ENCODE measurements around the gene NOL12.
"Not testable (repeated sequence)": the region's sequence is repeated elsewhere in the genome, so short reads cannot be mapped to it uniquely, and the experiment has no call there.

NOL12 gene

DNA sequence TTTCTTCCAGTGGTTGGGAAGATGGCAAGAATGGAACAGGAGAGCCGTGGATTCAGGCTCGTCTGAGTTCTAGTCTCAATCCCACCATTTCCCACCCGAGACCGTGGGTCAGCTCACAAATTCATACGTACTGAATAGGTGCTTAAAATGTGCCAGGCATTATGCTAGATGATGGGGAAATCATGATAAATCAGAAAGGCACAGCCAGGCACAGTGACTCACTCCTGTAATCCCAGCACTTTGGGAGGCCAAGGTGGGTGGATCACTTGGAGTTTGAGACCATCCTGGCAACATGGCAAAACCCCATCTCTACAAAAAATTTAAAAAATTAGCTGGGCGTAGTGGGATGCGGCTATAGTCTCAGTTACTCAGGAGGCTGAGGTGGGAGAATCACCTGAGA, 17.8 kb downstream of the NOL12 start:
- no peak for DNase-seq
- intact Hi-C loops (cut with DNase I) = no loop called here

DNA sequence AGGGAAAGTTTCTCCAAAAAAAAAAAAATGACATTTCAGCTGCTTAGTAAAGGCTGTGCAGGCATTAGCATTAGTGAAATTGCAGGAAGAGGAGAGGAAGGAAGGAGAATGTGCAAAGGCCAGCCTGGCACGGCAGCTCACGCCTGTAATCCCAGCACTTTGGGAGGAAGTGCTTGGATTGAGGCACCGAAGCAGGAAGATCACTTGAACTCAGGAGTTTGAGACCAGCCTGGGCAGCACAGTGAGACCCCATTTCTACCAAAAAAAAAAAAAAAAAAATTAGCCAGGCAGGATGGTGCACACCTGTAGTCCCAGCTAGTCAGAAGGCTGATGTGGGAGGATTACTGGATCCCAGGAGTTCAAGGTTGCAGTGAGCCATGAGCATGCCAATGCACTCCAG, 18.5 kb downstream of the NOL12 start:
- intact Hi-C loops (cut with DNase I) = no loop called here
- no peak for DNase-seq

DNA sequence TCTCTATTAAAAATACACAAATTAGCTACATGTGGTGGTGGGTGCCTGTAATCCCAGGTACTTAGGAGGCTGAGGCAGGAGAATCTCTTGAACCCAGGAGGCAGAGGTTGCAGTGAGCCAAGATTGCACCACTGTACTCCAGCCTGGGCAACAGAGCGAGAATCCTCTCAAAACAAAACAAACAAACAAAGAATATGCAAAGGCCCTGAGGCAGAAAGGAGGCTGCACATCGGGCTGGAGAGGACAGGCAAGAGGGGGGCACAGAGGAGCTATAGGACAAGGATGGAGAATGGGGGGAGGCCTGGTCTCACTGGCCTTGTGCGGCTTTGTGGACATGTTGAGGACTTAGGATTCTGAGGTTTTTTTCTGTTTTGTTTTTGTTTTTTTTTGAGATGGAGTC, 19.1 kb downstream of the NOL12 start:
- intact Hi-C loops (cut with DNase I) = no loop called here
- no peak for DNase-seq

DNA sequence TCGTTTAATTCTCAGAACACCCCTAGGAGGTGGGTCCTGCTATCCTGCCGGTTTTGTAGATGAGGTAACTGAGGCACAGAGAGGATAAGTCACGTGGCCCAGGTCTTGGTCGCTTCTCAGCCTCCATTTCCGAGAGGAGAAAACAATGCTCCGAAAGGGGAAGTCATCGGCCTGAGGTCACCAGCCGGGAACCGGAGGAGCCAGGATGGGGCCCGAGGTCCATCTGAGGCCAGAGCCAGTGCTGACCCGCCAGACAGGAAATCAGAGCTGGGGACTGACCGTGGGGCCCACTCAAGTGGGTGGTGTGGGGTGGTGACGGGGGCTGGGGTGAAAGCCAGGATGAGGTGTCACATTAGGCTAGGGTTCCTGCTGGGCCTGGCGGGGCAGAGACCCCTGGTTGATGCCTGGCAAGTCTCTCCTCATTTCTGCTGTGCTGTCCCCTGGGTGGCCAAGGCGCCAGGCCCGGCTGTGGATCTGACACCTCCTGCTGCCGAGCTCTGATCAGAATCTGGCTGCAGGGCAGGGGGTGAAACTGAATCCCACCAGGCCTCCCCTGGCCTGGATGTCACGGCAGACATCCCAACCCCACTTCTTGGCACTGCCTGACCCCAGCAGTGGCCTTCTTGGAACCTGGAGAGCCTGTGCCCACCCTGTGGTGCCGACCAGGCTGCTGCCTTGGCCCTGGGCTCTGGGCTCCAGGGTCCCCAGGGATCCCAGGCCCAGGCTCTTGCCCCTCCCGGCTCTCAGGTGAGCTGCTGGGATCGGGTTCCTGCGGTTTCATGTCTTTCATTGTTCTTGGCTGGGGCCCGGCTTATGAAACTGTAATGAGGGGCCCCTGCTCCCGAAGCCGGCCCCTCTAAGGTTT, 22.7 kb downstream of the NOL12 start:
- intact Hi-C loops (cut with DNase I) = no loop called here
- peak in 1 of 10 donors; percentile 19 for DNase-seq

DNA sequence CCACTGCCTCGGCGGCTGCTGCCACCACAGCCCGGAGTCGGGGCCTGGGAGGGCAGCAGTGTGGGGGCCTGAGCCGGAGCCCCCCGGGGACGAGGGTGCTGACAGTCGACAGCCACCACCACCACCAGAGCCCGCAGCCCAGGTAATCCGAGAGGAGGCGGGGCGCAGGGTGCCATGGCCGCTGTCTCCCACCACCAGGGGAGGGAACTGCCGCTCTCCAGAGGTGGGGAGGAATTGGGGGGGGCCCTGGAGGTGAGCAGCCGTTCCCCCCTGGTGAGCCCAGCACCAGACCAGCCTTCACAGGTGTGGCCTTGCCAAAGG, 23.3 kb downstream of the NOL12 start:
- intact Hi-C loops (cut with DNase I) = no loop called here
- no peak for DNase-seq

DNA sequence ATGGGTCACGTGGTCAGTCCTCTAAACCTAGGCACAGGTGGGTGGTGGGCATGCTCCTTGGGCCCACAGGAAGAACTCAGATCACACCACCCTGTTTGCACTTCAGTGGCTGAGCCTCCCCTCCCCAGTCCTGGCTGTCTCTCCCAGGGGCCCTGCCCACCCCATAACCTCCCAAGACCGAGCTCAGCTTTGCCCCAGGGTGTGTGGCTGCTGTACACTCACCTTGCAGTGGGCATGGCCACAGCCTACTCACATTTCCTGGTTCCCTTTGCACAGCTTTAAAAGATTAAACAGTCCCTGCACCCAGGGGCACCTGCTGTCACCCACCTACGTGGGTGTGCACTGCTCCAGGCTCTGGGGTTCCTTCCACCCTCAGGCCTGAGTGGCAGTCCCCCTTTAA, 24.5 kb downstream of the NOL12 start:
- intact Hi-C loops (cut with DNase I) = no loop called here

DNA sequence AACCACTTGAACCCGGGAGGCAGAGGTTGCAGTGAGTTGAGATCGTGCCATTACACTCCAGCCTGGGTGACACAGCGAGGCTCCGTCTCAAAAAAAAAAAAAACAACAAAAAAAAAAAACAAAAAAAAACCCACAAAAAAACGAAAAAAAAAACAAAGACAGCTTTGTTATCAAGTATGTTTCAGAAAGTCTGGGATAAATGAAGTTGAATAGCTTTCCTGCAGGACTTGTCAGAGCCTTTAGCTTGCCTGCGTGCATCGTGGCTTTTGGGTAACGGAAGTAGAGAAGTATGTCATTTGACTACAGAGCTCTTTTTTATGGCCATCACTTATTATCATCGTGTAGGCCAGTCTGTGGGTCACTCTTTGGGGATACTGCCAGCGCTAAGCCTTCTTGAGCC, 25.3 kb downstream of the NOL12 start:
- intact Hi-C loops (cut with DNase I) = no loop called here
- DNase-seq = no peak

More for the DNA sequence above, 24.5 kb downstream of the NOL12 start:
- DNase-seq = no peak

DNA sequence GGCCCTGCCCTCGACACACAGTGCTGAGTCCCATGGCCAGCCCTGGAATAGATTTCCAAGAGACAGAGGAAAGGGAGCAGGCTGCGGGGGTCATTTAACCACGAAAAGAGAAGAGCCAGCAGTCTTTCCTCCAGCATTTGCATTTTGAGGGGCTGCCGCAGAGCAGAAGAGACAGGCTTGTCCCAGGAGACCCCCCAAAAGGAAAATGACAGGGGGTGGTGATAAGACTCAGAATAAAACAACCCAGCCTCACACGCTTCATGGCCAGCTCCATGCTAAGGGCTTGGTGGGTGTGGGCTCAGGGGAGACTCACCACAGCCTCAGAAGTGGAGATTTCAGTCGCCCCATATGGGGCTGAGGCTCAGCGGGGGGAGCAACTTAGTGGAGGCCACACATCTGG, 27.6 kb downstream of the NOL12 start:
- intact Hi-C loops (cut with DNase I) = no loop called here
- no peak for DNase-seq

DNA sequence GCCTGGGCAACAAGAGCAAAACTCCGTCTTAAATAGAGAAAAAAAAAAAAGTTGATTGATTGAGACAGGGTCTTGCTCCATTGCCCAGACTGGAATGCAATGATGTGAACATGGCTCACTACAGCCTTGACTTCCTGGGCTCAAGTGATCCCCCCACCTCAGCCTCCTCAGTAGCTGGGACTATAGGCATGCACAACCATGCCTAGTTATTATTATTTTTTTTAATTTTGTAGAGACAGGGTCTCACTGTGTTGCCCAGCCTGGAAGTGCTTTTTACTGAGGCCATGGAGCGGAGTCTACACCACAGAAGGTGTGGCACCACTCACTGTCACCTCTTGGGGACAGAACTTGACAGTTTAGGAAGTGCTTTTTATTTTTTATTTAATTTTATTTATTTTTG, 28.5 kb downstream of the NOL12 start:
- intact Hi-C loops (cut with DNase I) = no loop called here
- no peak for DNase-seq

DNA sequence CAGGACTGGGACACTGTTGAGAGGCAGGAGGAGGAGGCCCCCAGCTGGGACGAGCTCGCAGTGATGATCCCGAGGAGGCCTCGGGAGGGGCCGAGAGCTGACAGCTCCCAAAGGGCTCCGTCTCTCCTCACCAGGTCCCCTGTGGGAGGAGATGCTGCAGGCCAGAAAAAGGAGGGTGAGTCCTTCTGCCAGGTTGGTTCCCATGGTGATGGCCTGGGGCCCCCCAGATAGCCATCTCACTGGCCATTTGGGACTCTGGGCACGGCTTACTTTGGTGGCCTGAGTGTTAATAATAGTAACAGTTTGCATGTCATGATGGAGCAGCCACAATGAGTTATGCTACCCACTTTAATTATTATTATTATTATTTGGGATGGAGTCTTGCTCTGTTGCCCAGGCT, 29.6 kb downstream of the NOL12 start:
- intact Hi-C loops (cut with DNase I) = no loop called here
- no peak for DNase-seq

DNA sequence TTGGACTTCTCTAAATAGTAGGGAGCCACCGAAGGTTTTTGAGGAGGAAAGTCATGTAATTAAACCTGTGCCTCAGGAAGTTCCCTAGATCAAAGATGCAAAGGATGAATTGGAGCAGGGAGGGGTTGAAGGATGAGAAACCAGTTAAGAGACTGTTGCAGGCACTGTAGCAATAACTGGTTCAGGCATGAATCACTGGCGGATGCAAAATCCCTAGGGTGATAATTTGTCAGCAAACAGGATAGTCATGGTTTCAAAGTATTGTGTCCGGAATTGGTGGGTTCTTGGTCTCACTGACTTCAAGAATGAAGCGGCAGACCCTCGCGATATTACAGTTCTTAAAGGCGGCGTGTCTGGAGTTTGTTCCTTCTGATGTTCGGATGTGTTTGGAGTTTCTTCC, 30.6 kb downstream of the NOL12 start:
- intact Hi-C loops (cut with DNase I) = no loop called here

DNA sequence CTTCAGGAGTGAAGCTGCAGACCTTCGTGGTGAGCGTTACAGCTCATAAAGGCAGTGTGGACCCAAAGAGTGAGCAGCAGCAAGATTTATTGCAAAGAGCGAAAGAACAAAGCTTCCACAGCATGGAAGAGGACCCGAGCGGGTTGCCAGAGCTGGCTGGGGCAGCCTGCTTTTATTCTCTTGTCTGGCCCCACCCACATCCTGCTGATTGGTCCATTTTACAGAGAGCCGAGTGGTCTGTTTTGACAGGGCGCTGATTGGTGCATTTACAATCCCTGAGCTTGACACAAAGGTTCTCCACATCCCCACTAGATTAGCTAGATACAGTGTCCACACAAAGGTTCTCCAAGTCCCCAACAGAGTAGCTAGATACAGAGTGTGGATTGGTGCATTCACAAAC, 31.1 kb downstream of the NOL12 start:
- intact Hi-C loops (cut with DNase I); DNase-seq: not testable (repeated sequence)

More for the DNA sequence above, 30.6 kb downstream of the NOL12 start:
- no peak for DNase-seq

DNA sequence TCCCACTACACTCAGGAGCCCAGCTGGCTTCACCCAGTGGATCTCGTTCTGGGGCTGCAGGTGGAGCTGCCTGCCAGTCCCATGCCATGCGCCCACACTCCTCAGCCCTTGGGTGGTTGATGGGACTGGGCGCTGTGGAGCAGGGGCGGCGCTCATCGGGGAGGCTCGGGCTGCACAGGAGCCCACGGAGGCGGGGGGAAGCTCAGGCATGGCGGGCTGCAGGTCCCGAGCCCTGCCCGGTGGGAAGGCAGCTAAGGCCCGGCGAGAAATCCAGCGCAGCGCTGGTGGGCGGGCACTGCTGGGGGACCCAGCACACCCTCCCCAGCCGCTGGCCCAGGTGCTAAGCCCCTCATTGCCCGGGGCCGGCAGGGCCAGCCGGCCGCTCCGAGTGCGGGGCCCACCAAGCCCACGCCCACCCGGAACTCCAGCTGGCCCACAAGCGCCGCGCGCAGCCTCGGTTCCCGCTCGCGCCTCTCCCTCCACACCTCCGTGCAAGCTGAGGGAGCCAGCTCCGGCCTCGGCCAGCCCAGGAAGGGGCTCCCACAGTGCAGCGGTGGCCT, 31.7 kb downstream of the NOL12 start:
- intact Hi-C loops (cut with DNase I); DNase-seq: not testable (repeated sequence)

DNA sequence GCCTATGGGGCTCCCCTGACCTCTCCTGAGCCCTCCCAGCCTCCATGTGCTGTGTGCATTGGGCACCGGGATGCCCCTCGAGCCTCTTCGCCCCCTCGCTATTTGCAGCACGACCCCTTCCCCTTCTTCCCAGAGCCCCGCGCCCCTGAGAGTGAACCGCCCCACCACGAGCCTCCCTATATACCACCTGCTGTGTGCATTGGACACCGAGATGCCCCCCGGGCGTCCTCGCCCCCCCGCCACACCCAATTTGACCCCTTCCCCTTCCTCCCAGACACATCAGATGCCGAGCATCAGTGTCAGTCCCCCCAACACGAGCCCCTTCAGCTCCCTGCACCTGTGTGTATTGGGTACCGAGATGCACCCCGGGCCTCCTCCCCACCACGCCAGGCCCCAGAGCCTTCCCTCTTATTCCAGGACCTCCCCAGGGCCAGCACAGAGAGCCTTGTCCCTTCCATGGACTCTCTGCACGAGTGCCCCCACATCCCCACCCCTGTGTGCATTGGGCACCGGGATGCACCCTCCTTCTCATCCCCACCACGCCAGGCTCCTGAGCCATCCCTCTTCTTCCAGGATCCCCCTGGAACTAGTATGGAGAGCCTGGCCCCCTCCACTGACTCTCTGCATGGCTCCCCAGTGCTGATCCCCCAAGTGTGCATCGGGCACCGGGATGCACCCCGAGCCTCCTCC, 39.6 kb downstream of the NOL12 start:
- intact Hi-C loops (cut with DNase I) = no loop called here
- no peak for DNase-seq

DNA sequence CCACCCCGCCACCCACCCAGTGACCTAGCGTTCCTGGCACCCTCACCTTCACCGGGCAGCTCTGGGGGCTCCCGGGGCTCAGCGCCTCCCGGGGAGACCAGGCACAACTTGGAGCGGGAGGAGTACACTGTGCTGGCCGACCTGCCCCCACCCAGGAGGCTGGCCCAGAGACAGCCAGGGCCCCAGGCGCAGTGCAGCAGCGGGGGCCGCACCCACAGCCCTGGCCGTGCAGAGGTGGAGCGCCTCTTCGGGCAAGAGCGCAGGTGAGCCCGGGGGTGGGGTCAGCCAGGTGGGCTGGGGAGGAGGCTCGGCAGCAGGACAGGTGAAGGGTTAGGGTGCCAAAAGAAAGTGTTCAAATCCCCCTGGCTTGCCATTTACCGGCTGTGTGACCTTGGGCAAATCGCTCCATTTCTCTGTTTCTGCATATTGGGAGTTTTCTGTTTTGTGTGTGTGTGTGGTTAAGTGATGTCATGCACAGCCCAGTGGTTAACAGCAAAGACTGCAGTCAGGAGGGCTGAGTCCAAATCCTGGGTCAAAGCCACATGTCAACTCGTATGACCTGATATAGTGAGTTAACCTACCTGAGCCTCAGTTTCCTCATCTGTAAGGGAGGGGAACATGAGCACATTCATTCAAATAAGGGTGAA, 40.2 kb downstream of the NOL12 start:
- intact Hi-C loops (cut with DNase I) = no loop called here
- DNase-seq = no peak

DNA sequence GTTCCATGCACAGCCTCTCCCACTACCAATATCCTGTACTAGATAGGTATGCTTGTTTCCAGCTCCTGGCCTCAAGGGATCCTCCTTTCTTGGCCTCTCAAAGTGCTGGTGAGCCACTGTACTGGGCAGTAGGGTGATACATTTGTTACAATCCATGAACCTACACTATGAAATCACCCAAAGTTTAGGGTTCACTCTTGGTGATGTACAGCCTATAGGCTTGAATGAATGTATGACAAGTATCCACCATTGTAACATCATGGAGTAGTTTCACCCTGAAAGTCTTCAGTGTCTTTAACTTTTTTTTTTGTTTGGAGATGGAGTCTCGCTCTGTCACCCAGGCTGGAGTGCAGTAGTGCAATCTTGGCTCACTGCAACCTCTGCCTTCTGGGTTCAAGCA, 42.5 kb downstream of the NOL12 start:
- DNase-seq = no peak
- intact Hi-C loops (cut with DNase I) = no loop called here

DNA sequence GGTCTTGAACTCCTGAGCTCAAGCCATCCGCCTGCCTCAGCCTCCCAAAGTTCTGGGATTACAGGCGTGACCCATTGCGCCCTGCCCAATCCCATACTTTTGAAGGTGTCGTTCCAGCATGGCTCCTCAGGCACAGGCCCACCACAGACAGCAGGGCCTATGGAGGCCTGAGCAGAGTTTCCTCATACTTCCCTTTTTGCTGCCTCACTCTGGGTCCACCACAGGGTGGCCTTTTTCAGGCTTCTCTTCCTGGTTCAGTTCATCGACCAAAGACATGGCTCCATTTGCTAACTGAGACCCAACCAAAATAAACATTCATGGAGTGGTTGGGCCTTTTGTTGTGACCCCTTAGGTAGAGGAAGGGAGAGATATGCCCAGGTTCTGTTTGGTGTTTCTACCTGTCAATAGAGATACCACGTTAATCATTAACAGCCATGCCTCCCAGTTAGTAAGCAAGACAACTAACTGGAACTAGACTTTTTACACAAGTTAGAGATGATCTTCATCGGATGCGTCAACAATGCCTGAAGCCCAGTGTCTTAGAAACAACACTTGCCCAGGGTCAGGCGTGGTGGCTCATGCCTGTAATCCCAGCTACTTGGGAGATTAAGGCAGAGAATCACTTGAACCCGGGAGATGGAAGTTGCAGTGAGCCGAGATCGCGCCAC, 45.8 kb downstream of the NOL12 start:
- intact Hi-C loops (cut with DNase I) = loop anchor here (10.0 kb wide), 1 partner anchor 87 kb away; no protein-coding TSS in a partner anchor
- no peak for DNase-seq

DNA sequence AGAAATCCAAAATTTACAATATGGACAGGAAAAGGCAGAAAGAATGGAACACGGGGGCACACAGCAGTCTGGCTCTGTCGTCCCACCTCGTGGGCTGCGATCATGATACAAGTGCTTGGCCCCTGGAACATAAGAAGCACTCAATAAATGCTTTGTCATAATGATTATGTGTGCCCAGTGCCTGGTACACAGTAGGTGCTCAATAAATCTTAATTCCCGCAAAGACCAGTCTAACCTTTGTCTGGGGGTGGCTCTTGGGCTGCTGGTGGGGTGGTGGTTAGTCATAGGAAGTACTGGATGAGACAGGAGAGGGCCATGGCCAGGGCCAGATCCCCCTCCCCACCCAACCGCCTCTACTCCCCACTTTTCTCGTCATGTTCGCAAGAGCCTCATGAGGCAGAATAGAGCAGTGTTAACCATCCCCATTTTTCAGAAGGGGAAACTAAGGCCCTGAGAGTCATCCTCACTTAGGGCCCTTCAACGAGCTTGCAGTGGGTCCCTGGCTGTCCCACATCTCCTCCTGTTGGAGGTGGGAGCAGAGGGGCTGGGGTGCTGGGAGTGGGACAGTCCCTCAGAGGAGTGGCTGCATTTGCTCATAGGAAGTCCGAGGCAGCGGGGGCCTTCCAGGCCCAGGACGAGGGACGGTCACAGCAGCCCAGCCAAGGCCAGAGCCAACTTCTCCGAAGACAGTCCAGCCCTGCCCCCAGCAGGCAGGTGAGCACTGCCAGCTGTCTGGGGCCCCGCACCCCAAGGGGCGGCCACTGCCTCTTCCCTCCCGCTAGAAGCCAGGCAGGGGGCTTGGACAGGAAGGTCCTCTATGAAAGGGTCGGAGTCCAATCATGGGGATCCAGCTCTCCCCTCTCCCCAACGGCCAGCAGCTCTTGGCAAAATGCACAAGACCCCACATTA, 46.8 kb downstream of the NOL12 start:
- no peak for DNase-seq
- intact Hi-C loops (cut with DNase I) = loop anchor here (10.0 kb wide), 1 partner anchor 88 kb away; no protein-coding TSS in a partner anchor

DNA sequence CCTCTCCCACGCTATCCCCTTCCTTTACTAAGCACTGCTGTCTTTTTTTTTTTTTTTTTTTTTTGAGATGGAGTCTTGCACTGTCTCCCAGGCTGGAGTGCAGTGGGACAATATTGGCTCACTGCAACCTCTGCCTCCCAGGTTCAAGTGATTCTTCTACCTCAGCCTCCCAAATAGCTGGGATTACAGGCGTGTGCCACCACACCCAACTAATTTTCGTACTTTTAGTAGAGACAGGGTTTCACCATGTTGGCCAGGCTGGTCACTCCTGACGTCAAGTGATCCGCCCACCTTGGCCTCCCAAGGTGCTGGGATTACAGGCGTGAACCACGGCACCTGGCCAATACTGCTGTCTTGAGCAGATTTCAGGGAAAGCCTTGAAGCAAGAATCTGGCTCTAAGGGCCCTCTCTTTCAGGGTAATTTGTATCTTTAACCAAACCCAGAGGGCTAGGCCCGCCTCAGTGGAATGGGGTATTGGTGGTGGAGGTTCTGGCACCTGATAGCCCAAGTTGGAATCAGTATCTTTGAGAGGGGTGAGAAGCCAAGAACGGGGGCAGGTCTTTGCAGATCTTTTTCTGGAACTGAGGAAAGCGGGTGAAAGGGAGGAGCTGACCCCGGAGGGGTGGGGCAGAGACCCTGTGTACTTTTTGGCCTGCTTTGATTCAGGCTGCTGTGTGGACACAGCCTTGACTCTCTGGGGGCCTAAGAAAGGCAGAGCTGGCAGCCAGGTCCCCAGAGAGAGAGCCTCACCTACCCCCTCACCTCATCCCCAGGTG, 47.7 kb downstream of the NOL12 start:
- intact Hi-C loops (cut with DNase I) = loop anchor here (10.0 kb wide), 1 partner anchor 89 kb away; no protein-coding TSS in a partner anchor
- no peak for DNase-seq

Measured in posterior cingulate gyrus (tissue), 11 donors.